NCI-H82 (cell line): ENCODE measurements around the gene PRUNE2.
"Not testable (repeated sequence)": the region's sequence is repeated elsewhere in the genome, so short reads cannot be mapped to it uniquely, and the experiment has no call there.

Experiments
- DNase-seq: peaks from one replicate; lab custom pipeline; 2025; lab: John Stamatoyannopoulos, UW

PRUNE2 gene

DNA sequence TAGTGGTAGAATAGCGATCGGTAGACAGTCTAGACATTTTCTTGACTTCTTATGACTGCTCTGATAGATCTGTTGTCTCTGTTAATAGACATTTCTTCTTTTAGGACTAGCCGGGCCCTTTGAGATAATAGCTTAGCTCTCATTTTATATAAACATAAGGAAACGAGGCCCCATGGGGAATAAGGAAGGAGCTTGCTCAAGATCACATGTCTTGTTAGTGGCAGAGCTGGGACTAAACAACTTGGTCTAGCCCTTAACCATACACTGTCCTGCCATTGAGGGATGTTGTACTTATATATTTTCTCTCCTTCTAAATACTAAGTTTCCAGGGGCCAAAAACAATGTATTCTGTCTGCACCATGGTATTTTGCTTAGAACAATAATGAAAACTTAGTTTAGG, 306.9 kb downstream of the PRUNE2 start:
- no peak for DNase-seq

DNA sequence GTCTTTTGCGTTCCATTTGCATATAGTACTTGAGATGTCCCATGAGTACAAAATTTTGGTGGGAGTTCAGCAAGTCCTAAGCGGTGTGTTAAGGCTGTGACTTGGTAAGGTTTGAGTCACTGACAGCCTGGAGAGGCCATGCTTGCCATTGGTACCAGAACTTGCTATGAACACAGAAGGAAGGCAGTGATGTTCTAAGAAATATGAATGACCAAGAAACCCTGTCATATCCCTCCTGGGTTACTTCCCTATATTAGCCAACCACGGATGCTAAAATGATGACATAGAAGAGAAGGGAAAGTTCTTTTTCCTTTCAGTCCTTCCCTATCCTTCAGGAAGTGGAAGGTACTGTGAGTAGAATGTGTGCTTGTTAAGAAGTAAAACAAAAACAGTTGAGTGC, 310.3 kb downstream of the PRUNE2 start:
- DNase-seq: no peak

DNA sequence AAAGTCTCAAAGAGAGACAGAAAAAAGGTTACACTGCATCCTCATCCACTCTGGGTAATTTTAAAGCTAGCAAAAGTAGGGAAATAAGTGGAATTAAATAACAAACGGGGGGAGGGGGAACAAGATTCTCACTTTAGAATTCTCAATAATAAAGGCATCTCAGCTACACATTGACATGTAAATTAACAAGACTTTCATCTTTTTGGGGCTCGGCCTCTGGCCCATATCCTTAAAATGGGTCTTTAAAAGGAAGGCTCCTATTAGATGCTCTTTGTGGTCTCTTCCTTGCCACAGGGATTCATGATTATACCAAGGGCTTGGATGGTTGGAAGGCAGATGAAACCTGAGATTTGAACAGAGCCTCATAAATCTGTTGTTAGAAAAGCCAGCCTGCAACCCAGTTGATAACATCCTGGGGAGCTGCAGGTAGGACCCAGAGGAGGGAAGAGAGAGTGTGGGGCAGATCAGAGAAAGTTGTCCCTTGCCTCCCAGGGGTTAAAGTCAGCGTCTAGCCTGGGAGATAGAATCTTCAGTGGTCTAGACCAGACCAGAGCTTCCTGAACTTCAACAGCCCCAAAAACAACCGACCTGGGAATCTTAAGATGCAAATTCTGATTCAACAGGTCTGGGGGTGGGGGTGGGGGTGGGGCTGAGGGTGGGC, 311.0 kb downstream of the PRUNE2 start:
- no peak for DNase-seq

DNA sequence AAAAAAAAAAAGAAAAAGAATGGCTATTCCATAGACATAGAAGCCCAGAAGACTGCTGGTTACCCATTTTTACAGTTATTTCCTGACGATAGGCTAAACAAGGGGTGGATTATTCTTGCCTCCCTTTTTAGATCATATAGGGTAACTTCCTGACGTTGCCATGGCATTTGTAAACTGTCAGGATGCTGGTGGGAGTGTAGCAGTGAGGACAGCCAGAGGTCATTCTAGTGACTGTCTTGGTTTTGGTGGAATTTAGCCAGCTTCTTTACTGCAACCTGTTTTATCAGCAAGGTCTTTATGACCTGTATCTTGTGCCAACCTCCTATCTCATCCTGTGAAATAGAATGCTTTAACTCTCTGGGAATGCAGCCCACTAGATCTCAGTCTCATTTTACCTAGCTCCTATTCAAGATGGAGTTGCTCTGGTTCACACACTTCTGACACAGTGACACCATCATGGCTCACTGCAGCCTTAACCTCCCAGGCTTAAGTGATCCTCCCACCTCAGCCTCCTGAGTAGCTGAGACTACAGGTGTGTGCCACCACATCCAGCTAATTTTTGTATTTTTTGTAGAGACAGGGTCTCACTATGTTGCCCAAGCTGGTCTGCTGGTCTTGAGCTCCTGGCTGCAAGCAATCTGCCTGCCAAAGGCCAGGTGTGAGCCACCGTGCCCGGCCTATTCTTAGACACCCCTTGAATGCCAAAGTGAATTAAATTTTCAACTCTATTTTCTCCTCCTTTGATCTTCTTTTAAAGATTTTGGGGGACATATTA, 311.8 kb downstream of the PRUNE2 start:
- DNase-seq: not testable (repeated sequence)

- peak; percentile 15 for DNase-seq
Observed at GRCh38 chr9:76592974-76593347, 313.0 kb downstream of the PRUNE2 start.

DNA sequence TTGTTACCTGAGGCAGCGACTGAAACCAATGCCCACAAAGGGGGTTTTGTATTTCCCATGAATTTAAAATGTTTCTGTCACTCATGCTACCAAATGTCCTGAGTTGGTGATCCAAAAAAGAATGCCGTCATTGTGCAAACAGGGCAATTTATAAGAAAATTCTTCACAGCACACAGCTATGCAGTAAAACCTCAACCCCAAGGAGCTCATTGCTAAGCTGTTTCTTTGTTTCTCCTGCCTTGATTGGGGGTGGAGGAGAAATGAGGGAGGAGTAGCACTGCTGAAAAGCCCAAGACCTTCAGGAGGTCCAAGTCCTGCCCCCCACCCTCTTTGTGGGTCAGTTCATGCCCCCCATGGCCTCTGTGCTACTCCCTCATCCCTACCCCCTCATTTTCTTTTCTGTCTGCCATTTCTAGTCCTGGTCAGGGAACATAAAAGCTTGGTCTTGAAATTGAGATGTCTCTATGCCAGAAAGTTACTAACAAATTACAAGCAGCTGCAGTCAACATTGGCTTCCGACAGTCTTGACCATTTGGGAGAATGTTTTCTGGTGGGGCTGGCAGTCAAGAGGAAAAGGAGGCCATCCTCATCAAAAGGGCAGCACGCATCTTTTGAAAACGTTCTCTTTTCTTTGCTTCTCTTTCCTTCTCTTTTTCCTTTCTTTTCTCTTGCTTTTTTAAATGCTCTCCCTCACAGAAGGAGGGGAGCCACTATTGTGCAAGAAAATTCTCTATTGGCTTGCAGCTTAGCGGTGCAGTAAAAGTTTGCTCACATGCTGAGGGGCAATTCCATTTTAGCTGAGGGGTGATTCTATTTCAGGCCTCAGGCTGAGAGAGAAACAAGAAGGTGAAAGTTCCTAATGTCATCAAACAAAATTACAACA, 313.6 kb downstream of the PRUNE2 start:
- DNase-seq: no peak

- no peak for DNase-seq
Observed at GRCh38 chr9:76591256-76591950, 314.5 kb downstream of the PRUNE2 start.

- no peak for DNase-seq
Observed at GRCh38 chr9:76588316-76588715, 317.6 kb downstream of the PRUNE2 start.

- DNase-seq: peak; percentile 76
Observed at GRCh38 chr9:76586390-76587314, 319.3 kb downstream of the PRUNE2 start.

GRCh38 chr9:76585487-76586389, 320.2 kb downstream of the PRUNE2 start:
- DNase-seq: peak; percentile 32

GRCh38 chr9:76583256-76583655, 322.7 kb downstream of the PRUNE2 start:
- DNase-seq: no peak

DNA sequence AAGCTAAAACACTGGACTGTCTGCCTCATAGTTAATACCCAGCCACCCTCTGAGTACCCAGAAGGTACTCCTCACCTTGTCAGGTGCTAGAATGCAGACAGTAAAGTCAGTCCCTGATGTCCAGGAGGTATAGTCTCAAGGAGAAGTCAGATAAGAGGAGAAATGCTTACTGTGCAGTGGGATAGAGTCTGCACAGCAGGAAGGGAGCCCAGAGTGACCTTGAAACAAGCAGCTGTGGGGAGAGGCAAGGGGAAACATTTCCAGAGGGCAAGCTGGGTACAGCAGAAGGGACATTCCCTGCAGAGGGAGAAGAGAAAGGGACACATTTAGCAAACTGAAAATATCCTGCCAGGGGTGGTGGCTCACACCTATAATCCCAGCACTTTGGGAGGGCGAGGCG, 324.2 kb downstream of the PRUNE2 start:
- DNase-seq: no peak

GRCh38 chr9:76580820-76581219, 325.1 kb downstream of the PRUNE2 start:
- no peak for DNase-seq

DNA sequence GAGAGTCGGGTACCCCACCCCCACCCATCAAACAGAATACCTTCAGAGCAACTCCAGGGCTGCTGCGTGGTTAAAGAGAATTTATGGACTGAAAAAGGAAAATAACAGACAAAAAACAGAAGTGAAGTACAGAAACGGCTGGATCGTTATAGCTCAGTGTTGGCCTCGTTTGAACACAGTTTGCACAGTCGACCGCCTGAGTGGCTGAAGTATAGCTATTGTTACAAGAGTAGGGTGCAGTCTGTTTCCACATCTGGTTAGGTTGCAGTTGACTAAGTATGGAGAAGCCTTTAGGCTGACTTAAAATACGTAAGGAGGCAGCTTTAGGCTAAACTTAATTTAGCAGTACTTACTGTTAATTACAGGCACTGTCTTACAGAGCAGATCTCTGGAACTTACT, 325.7 kb downstream of the PRUNE2 start:
- peak; percentile 20 for DNase-seq

DNA sequence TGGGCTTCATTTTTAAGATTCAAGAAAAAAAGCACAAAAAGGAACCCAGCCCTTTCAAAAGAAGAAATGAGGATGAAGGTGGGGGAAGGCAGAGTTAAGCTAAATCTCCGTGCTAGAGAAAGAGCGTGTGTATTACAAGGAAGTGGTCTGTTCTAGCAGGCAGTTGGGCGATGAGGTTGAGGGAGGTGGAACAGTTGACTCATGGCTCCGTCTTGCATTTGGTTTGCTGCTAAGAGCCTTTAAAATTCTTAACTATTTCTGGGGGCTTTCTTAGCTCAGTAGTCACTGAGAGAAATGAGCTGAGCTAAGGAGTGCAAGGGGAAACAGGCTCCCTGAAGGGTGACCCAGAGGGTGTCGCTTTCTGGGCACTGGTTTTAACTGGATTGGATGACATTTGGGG, 329.6 kb downstream of the PRUNE2 start:
- DNase-seq: peak; percentile 11

DNA sequence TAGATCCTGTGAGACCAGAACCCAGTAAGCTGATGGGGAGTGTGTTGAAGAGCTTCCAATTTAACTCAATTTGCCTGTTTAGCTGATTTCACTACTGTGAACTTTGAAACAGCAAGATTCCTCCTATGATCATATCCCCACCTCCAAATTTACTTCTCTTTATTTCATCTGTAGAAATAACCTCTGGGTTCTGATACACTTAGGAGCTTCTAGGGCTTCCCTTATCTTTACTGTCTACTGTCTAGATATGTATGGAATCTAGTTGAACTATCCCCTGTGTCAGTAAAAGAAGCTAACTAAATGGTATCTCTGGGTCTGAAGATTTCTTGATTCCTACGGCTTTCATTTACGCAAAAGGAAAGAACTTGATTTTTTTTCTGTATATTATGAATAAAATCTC, 330.2 kb downstream of the PRUNE2 start:
- DNase-seq: no peak

DNA sequence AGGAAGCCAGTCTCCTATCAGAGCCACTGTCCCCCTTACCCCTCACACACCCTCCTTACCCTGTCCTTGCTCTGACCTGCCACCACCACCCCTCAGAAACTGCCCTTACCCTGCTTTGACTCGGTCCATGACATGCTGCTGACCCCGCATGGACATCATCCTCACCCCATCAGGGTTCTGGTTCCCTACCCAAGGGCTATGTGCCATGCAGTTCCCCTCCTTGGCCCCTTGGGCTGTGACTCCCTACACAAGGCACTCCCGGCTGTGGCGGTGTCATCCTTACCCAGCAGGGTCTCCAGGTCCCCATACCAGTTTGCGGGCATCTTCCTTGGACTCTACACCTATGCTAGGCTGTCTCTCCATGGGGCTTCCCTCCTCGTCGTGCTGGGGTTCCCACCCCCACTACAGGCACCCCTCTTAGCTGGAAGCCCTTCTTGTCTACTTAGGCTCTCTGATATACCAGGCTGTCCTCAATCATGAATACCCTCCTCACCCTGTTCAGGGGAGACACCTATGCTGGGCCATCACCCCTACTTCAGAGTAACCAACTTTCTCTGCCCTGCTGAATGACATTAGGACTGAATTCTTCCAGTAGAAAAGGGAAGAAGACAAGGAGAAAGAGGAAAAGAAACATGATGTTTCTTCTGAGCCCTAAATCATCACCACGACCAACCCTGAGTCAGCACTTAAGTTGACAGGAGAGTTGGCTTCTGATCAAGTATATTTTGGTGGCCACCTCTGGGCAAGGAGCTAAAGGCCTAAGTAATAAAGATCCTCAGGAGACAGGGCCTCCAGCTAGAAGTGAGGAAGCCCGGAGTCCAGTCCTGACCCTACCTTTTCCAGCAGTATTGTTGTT, 331.8 kb downstream of the PRUNE2 start:
- DNase-seq: no peak

GRCh38 chr9:76573408-76573807, 332.5 kb downstream of the PRUNE2 start:
- no peak for DNase-seq

DNA sequence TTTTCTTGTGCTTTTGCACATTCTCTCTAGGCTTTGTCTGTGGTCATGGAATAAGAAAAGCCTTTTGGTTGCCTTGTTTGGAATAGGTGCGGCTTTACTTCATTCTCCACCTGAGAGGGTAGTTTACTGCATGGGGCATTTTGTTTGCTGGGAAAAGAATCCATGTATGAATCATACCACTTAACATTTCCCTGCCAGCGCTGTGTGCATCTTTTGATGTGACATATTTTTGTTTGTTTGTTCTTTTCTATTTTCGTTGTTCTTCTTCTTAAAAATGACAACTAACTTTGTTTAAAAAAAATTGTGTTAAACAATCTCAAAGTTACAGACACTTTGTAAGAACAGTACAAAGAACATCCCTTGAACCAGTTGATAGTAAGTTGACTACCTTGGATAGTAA, 333.8 kb downstream of the PRUNE2 start:
- no peak for DNase-seq
